Mesothelial cell of epicardium (in vitro differentiated cells): ENCODE measurements around the gene COL27A1. TPM values are rescaled to one million over a fixed set of nuclear protein-coding genes. Genes with fewer than 3 reads are reported as not detected.

ENCODE experiments used
- DNase-seq, 2 experiments: peaks; one replicate each; pipeline ENCODE4 v3.0.0; 2021; ENCODE audit warnings: low spot score in 2 of 2; ENCODE audit not compliant: unreplicated experiment in 2 of 2
- H3K27ac Mint-ChIP-seq: 2 replicates; pipeline ENCODE4 v1.8.0; 2021; ENCODE audit warnings: mixed read lengths
- H3K27me3 Mint-ChIP-seq: 2 replicates; pipeline ENCODE4 v1.8.0; 2021; ENCODE audit warnings: low read depth, mixed read lengths
- H3K36me3 Mint-ChIP-seq: 2 replicates; pipeline ENCODE4 v1.8.0; 2021; ENCODE audit warnings: mixed read lengths
- H3K4me1 Mint-ChIP-seq: 2 replicates; pipeline ENCODE4 v1.8.0; 2021; ENCODE audit warnings: mixed read lengths
- H3K4me3 Mint-ChIP-seq: 2 replicates; pipeline ENCODE4 v1.8.0; 2021; ENCODE audit warnings: mild to moderate bottlenecking, moderate library complexity, mixed read lengths
- H3K9me3 Mint-ChIP-seq: 2 replicates; pipeline ENCODE4 v1.8.0; 2021; ENCODE audit warnings: mixed read lengths
- total RNA-seq: library from RNA; stranded (reverse); gene quantifications from 3 replicates; pipeline ENCODE4 v1.2.1, GENCODE V29; 2021
- TF ChIP-seq, protein P1 (sequence below): fragments of 200-600 bp; sonication (generic); IDR thresholded peaks from one replicate; pipeline ENCODE4 v1.5.0; 2021; ENCODE audit warnings: antibody characterized with exemption; ENCODE audit not compliant: unreplicated experiment

The COL27A1 gene
- total RNA-seq, 1 donor from 2014 or later: 138 TPM

GRCh38 chr9:114304416-114305188 lies 149.3 kb downstream of the COL27A1 start:
- peak in 1 of 2 experiments; percentile 28 for DNase-seq
- Mint-ChIP-seq H3K36me3 (peaks cover 23% of the 10 kb centered on the region), H3K27ac (no peak overlapping the region), H3K27me3 (no peaks in the 10 kb centered on the region), H3K4me1 (peaks cover 4% of the 10 kb centered on the region), H3K4me3 (no peak overlapping the region), H3K9me3 (no peaks in the 10 kb centered on the region)
- TF ChIP-seq, protein P1, sequence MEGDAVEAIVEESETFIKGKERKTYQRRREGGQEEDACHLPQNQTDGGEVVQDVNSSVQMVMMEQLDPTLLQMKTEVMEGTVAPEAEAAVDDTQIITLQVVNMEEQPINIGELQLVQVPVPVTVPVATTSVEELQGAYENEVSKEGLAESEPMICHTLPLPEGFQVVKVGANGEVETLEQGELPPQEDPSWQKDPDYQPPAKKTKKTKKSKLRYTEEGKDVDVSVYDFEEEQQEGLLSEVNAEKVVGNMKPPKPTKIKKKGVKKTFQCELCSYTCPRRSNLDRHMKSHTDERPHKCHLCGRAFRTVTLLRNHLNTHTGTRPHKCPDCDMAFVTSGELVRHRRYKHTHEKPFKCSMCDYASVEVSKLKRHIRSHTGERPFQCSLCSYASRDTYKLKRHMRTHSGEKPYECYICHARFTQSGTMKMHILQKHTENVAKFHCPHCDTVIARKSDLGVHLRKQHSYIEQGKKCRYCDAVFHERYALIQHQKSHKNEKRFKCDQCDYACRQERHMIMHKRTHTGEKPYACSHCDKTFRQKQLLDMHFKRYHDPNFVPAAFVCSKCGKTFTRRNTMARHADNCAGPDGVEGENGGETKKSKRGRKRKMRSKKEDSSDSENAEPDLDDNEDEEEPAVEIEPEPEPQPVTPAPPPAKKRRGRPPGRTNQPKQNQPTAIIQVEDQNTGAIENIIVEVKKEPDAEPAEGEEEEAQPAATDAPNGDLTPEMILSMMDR: no peak

DNA sequence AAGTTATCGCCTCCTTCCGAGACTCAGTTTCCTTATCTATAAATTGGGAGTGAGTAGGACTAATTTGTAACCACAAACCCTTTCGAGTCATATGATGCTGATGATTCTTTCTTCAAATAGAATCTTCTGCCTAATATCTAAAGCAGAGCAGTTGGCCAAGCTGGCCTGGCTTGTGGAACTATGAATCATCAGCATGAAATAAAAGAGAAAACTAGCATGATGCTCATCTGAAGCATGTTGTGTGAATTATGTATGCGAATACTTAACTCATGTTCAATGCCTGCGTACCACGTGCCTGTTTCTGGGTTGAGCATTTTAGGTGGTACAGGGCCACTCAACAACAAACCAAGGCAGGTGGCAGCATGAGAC lies 152.5 kb downstream of the COL27A1 start:
- Mint-ChIP-seq H3K36me3 (peaks cover 31% of the 10 kb centered on the region), H3K4me1 (peaks cover 4% of the 10 kb centered on the region), H3K27ac (no peak overlapping the region), H3K27me3 (no peaks in the 10 kb centered on the region), H3K9me3 (no peaks in the 10 kb centered on the region), H3K4me3 (no peak overlapping the region)
- TF ChIP-seq, protein P1: no peak
- no peak for DNase-seq

GRCh38 chr9:114308361-114308950 lies 153.1 kb downstream of the COL27A1 start:
- no peaks in the 10 kb centered on the region for H3K27me3 Mint-ChIP-seq

DNA sequence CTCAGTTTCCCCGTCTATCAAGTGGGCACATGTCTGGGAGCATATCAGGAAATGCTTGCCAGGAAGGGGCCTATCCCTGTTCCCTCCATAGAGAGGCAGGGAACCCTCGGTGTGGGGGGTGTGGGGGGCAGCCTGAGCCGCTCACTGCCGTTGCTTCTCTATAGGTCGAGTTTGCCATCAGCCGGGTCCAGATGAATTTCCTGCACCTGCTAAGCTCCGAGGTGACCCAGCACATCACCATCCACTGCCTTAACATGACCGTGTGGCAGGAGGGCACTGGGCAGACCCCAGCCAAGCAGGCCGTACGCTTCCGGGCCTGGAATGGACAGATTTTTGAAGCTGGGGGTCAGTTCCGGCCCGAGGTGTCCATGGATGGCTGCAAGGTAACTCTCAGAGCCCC lies 153.8 kb downstream of the COL27A1 start:
- no peak overlapping the region for H3K4me3 Mint-ChIP-seq
- H3K27me3 Mint-ChIP-seq: no peaks in the 10 kb centered on the region
- H3K4me1 Mint-ChIP-seq: peaks cover 4% of the 10 kb centered on the region
- TF ChIP-seq, protein P1: no peak
- no peaks in the 10 kb centered on the region for H3K9me3 Mint-ChIP-seq
- DNase-seq: peak in 1 of 2 experiments; percentile 16
- H3K27ac Mint-ChIP-seq: no peak overlapping the region
- H3K36me3 Mint-ChIP-seq: peaks cover 28% of the 10 kb centered on the region

More at GRCh38 chr9:114308361-114308950, 153.1 kb downstream of the COL27A1 start:
- Mint-ChIP-seq H3K36me3 (peaks cover 31% of the 10 kb centered on the region), H3K4me3 (no peak overlapping the region), H3K9me3 (no peaks in the 10 kb centered on the region), H3K27ac (no peak overlapping the region), H3K4me1 (peaks cover 4% of the 10 kb centered on the region)
- TF ChIP-seq, protein P1: no peak
- DNase-seq: peak in 1 of 2 experiments; percentile 13

DNA sequence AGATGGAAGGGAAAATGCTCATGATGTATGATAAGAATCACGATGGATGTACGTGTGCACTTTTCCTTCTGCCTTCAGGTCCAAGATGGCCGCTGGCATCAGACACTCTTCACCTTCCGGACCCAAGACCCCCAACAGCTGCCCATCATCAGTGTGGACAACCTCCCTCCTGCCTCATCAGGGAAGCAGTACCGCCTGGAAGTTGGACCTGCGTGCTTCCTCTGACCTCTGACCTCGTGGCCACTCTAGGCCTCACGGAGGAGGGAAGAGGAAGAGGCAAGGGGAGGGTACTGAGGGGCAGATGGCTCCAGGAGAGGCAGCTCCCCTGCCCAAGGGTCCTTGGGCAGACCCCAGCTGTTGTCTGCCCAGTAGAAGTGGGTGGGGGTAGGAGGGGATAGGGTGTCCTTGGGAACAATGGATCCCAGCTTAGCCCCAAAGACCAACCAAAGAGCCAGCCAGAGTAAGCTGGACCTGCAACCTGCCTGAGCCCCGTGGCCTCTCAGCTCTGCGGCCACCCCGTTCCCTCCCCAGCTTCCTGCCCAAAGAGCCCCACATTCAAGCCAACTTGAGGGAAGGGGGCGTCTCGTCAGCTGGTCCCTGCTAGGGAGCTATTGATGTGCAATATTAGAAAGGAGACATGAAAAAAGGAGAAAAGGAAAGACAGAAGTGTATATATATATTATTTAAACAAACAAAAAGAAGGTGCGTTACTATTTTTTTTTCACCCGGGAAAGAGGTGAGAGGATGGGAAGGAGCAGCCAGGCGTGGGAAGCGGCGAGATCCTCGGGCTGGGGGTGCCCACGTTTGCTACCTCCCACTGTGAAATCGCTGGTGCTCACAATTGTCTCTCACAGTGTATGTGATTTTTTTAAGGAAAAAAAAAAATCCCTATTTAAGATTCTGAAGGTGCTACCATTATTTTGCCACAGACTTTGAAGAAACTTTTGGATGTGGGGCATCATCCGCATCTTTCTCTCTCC lies 155.4 kb downstream of the COL27A1 start:
- H3K27ac Mint-ChIP-seq: no peak overlapping the region
- peaks cover 24% of the 10 kb centered on the region for H3K36me3 Mint-ChIP-seq
- H3K4me1 Mint-ChIP-seq: peaks cover under 1% of the 10 kb centered on the region
- TF ChIP-seq, protein P1: no peak
- DNase-seq: peak in 1 of 2 experiments; percentile 16
- H3K27me3 Mint-ChIP-seq: no peaks in the 10 kb centered on the region
- H3K9me3 Mint-ChIP-seq: no peaks in the 10 kb centered on the region
- H3K4me3 Mint-ChIP-seq: no peak overlapping the region
